LHCN-M2 (cell line): ENCODE measurements around the gene MYEOV. TPM values are rescaled to one million over a fixed set of nuclear protein-coding genes. Genes with fewer than 3 reads are reported as not detected.

Source experiments
- DNase-seq: peaks from one replicate; pipeline ENCODE4 v3.0.0-alpha.2; 2012; ENCODE audit warnings: low read depth
- total RNA-seq: library from RNA; depleted of rRNA; stranded (reverse); fragments of >200 nt; gene quantifications from 2 replicates; pipeline ENCODE4 v1.2.3, GENCODE V29; 2014

The MYEOV gene
- total RNA-seq, 1 experiment from 2014 or later: 11.8 TPM

DNA sequence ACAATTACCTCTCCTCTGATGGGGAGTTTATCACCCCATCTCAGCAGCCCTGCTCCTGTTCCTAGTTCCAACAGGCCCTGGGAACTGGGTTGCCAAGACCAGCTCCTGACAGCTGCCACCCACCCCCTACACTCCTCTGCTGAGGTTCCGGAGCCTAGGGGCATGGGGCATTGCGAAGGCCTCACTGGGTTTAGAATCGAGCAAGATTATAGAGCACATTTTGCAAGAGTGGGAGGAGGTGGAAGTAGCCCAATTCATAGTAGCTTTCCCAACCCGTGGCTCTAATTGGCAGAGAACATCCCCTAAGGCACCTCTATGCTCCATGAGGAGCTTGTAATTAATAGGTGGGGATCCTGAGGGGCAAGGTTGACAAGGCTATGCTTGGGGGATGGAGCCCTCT, 23.0 kb downstream of the MYEOV start:
- DNase-seq: no peak

DNA sequence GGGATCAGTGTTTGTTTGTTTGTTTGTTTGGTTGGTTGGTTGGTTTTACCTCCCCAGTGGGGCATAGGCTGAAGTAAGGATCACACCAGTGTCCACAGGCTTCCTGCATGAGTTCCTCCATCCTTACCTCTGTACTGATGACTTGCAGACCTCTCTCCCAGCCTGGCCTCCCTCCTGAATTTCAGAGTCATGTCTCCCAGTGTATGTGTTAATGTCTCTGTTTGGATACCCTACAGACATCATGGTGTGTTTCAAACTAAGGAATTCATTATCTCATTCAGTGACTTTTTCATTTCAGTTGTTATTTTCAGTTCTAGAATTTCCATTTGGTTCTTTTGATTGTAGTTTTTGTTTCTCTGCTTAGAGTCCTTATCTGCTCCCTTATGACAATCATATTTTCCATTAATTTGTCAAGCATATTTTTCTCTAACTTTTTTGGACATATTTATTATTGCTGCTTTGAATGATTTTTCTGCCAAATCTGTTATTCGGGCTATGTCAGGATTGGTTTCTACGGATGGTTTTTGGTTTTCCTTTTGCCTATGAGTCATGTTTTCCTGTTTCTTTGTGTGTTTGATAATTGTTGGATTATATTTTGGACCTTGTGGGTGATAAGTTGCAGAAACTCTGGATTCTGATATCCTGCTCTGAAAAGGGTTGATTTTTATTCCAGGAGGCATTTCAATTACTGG, 23.6 kb downstream of the MYEOV start:
- peak; percentile 45 for DNase-seq

DNA sequence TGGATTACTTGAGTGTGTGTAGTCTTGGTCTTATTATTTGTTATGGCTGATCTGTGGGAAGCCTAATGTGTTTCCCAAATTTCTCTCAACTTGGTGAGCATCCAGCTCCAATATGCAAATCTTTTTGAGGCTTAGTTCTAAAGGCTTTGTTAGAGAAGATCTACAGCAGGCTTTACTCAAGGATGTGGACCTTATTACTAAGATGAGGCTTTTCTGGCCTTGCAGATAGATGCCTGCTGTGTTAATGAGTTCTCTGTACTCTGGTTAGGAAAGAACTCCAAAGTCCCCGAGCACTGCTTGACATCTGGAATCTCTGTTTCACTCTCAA, 24.1 kb downstream of the MYEOV start:
- DNase-seq: no peak

DNA sequence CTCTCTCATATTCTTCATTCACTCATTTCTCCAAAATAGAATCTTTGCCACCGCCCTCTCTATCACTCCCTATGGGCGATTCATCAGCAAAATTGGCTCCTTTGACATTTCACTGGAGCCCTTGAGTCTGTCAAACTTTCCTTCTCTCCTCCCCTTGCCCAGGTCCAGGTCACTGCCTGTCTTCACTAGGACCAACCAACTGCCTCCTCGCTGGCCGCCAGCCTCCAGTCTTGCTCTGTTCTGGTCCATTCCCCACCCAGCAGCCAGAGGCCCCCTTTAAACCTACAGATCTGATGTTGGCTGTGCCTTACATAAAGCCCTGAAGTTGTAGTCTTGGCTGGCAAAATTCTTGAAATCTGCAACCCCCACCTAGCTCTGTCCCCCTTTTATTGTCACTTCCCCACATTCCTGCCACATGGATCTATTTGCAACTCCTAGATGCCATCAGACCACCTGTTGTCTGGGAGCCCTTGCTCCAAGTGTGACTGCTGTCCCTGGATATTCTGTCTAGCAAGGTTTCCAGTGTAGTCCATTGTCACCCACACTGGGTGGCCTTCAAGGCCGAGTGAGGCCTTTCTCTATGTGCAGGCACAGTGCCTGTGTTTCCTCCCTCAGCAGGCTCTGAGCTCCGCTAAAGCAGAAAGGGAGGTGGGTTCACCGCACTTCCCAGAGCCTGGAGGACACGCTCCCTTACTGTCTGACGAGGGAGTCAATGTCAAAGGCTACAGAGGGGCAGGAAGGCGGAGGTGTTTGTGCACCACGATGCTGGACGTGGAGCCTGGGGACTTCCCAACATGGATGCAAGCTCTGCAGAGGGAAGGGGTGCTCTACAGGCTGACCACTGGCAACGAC, 25.5 kb downstream of the MYEOV start:
- DNase-seq: no peak

DNA sequence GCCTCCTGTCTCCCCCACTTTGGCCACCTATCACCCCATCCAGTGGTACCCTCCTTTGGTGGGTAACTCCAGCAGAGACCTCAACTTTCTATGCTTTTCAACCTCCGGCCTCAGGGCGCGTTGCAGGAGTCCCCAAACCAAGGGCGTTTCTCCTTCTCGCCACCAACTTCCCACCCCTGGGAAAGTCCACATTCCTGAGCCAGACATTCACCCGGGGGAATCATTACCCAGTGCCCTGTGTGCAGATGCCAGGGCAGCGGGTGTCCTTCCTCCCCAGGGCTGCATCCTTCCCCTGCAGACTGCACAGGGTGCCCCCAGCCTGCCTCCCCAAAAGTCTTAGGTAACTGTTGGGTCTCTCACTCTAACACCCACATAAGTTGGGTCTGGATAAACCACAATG, 26.4 kb downstream of the MYEOV start:
- no peak for DNase-seq

DNA sequence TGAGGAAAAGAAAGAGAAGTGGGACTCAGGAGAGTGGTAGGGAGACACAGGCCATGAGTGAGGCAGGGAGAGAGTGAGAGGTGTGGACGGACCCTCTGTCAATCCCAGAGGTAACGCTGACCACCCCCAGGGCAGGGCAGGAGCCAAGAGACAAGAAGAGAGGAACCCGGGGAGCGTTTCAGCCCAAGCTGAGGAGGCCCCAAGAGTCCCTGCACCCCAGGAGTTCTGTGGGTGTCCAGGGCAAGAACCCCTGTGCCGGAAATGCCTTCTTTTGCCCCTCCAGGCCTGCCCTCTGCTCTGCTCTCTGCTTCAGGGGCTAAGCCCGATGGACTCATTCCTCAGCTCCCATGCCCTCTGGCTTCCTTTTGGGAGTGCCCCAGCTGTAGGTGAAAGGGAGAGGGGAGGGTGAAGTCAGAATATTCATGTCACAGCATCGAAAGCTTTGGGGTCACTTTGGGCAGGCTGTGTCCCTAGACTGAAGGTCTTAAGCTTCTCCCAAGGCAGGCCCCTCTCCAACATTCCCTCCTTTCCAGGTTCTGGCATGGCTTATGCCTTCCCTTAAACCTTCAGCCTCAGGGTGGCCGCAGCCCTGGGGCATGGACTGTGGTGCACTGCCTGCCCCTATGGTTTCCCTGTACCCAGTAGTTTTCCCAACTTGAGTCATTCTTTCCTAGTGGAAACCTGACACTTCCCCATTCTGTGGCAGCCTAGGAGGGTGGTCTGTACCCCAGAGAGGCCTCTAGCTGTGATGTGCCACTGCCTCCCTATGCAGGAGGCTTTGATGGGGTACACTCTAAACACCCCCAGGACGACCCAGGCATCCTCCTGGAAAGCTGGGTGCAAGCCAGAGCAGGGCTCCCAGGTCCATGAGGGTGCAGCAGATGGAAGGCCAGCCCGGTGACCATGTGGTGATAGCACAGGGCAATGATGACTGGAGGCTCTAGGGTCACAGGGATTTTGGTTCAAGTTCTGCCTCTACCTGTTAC, 27.1 kb downstream of the MYEOV start:
- DNase-seq: peak; percentile 76

DNA sequence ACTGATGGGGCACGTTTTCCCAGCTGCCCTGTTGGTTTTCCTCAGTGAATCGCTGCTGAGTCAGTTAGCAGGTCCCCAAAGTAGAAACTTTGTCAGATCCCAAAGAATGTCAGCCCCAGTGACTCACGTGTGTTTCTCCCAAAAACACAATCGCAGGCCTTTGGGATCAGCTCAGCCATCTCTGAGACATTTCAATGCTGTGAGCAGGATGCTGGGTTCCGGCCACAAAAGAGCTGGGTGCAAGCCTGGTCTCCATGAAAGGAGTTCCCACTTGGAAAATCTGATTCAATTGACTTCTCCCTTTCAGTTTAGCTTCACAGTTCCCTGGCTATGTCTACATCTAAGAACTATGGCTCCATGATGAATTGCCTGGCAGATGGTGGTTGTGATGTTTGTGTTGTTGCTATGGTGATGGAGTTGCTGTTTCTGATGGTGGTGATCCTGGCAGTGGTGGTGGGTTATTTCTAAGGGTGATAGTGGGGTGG, 28.0 kb downstream of the MYEOV start:
- DNase-seq: peak; percentile 98

DNA sequence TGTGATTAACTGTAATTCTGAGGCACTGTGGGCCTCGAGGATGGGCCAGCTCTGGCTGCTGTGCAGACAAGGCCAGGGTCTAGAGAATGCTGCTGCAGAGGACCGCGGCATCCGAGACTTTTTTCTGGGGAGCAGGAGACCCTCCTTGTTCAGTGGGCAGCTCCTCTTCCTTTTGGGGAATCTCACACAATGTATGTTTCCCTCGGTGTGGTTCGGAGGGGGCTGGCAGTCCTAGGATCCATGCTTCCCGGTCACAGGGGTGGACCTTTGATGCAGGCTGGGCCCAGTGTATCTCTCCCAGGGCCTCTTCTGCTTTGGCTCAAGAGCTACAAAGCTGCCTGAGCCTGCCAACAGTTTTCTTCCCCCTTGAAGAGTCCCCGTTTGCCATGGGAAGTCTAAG, 31.5 kb downstream of the MYEOV start:
- no peak for DNase-seq

DNA sequence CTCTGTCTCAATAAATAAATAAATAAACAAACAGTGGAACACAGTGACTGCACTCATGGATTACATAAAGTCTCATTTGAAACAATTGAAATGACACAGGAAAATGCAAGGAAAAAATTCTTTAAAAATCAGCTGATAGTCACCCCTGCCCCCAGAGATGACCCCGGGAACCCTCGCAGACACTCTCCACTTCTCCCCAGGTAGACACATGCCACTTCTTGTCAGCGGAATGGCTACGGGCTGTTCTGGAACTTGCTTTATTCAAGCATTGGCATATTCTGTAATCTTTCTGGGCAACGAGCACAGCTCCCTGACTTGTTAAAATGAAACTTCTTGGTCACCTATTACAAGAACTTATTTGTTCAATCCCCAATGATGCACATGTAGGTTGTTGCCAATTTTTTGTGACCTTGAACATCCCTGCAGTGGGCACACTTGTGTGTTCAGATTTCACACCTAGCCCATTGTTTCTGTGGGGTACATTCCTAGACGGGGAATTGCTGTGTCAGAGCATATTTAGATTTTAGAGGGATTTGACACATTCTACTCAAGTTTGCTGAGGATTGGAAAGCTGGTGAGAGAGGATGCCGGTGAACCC, 32.8 kb downstream of the MYEOV start:
- no peak for DNase-seq

DNA sequence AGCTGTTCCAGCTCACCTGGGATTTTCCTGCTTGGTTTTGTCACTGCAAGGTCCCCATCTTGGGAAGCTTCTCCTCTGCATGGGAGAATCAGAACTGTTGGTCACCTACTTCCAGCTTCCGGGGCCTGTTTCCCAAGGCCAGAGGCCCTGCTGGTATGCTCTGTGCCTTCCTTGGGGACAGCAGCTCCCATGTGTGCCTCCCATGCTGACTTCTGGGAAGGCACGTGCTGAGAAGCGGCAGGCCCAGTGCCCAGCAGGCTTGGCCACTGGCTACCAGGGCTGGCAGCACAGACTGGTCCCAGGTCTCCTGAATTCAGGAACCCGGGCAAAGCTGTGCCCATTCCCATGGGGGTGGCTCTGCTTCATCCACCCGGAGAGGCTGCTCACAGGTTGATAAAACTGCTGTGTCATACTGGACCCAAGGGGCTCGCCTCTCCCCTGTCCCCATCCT, 33.8 kb downstream of the MYEOV start:
- no peak for DNase-seq

DNA sequence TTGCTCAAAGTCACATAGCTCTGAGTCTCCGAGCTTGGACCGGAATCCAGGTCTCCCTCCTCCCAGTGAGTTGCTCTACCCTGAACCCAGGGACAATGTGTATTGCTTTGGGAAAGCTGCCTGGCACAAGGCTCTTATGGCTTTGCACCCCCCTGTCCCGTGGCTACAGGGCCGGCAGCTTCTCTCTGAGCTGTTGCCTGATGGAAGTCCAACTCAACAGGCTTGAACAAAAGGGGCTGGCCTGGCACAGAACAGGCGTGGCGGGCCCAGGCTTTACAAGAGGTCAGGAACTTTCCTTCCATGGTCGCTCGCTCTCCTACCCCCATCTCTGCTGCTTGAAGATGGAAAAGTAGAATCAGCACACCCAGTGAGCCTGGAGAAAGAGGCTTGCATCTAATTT, 34.3 kb downstream of the MYEOV start:
- no peak for DNase-seq

DNA sequence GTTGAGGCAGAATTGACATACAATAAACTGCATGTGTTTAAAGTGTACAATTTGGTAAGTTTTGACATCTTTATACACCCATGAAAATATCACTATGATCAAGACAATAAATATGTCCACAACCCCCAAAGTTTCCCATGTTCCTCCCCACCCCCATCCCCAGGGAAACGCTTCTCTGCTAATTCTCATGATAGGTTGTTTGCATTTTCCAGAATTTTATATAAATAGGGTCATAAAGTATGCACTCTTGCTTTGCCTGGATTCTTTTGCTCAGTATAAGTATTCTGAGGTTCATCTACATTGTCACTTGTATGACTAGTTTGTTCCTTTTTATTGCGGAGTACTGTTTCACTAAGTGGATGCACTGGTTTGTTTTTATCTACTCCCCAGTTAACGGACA, 35.6 kb downstream of the MYEOV start:
- DNase-seq: no peak

DNA sequence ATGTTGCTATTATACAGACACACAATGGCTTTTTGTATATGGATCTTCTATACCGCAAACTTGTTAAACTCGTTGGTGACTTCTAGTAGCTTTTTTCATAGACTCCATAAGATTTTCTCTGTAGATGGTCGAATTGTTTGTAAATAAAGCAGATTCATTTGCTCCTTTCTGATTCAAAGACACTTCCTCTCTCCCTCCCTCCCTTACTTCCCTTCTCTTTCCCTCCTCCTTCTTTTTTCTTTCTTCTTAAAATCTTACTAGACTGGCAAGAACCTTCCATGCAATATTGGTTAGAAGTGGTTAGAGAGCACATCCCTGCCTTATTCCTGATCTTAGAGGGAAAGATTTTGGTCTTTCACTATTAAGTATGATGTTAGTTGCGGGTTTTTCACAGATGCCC, 36.4 kb downstream of the MYEOV start:
- DNase-seq: no peak

DNA sequence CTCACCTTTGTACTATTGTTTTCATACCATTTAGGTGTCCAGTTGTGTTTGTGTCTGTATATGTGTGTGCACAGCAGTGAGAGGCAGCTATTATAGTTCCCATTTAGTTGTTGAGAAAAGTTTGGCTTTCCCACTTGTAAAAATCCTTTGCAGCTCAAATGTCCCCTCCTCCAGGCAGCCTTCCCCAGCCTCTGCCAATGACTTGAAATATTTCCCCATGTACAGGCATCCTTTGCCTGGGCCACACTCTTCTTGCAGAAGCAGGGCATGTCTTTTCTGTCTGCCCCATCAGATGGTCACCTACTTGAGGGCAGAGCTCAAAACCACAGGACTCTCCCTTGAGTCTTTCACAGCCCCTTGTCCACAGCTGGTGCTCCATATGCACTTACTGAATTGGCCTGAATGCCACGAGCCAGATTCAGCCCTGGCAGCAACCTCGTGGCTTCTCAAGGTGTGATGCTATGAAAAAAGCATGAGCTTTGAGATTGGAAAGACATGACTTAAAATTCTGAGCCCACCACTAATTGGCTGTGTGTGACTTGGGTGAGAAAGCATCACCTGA, 39.3 kb downstream of the MYEOV start:
- DNase-seq: no peak

DNA sequence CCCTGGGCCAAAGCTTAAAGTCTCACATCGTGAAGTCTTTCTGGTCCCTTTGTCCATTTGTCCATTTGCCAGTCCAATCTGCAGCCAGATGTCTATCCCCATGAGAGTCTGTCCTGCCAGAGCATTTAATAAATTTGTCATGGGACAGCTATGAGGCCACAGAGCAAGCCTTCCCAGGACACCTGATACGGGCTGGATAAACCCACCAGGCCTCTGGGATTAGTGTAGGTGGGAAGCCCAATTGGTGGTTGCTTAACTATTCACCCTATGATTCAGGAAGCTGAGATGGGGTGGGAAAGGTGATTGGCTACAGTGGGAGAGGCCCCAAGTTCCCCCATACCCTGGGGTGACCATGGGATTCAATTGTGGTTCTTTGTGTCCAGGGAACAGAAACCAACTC, 39.9 kb downstream of the MYEOV start:
- peak; percentile 53 for DNase-seq

DNA sequence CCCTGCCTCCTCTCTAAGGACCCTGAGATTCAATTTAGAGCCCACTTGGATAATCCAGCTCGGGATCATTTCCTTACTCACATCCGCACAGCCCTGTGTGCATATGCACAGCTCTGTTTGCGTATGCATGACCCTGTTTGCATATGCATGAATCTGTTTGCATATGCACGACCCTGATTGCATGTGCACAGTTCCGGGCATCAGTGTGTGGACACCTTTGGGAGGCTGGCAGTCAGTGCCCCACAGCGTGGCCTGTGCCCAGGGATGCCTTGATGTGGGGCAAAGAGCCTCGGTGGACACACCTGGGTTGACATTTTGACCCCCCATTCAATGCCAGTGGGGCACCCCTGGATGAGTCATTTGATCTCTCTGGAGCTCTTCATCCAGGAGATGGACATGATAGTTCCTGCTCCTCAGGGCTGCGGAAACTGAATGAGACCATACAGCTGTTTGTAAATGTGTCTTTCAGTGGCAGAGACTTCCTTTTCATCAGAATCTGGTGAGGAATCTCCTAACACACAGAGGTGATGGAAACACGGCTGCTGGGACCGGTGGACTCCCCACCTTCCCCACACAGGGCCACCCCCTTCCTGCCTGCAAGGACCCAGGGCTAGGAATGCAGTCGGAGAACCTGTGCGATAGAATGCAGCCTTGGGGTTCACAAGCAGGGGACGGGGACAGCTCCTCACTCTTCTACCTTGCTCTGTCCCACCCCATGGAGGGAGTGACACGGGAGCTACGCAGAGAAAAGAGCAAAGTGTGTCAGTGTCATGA, 41.2 kb downstream of the MYEOV start:
- no peak for DNase-seq

DNA sequence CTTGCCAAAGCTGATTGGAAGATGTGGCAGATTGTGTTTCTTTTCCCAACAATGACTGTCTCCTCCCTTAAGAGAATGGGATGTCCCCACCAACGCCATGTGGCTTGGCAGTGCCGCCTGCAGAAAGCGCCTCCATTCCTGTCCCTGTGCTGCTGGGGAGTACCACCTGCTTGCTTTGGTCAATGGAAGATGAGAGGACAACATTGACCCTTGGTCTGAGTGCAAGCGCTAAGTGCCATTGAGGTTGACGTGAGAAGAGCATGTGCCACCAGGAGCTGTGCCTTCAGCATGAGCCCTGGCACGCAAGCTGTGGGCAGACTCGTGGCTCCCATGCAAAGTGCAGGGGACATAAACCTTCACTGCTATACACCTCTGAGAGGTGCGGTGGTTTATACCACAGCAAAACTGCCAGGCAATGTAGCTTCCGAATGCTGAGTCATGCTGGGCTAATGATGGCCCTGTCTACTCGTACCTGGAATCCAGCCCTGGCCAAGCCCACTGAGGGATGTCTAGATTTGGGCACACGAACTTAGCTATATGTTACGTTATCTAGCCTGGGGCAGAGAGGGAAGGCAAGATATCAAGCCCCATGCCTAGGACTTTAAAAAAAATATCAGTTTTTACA, 41.9 kb downstream of the MYEOV start:
- no peak for DNase-seq

DNA sequence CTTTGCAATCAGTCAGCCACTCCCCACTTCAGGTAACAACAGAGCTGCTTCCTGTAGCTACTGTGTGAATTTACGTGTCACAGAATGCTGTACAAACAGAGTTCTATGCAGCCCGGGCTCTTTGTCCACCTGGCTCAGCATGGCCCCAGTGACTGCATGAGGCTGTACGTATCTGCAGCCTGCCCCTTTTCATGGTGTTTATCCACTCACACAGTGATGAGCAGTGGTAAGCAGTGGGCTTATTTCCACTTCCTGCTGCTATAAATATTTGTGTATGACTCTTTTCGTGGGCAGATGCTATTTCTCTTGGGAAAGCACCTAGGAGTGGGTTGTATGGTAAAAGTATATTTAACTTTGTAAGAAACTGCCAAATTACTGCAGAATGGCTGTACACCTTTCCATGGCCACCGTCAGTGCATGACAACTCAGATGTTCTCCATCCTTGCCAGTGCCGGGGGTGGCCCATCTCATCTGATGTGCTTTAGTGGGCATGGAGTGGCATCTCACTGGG, 43.3 kb downstream of the MYEOV start:
- DNase-seq: peak; percentile 29

DNA sequence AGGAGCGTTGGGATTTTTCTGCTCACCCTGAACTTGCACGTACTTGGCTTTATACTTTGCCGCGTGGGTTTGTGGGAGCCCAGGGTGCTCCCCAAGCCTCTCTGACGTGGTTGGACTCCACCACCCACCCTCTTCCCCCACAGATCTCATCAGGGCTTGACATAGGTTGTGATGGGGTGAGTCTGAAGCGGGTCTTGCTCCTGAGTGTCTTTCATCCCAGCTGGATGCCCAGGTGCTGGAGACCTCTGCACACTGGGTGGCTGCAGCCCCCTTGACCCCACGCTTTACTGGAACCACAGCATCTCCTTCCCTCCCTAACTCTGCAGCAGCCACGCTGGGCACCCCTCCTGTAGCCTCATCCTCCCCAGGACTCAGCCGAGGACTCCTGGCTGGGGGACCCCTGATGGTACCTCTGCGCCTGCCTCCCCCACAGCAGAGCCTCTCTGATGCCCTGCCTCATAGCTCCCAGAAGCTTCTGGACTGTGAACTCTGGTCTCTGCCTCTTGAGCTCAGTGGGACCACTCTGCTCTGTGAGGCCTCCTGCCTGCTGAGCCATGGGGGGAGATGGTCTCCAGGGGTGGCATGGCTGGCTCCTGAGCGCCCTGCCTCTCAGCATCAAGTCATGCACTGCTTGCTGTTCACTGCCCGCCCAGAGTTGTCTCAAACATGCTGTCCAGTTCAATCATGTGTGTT, 45.2 kb downstream of the MYEOV start:
- no peak for DNase-seq
